Measurements from ENCODE around the gene PCLO. TPM values are rescaled to one million over a fixed set of nuclear protein-coding genes. Genes with fewer than 3 reads are reported as not detected.

The PCLO gene
- total and polyA plus RNA-seq, 2 of the 4 experiments (the other 2 are of a cell fraction): under 0.01 to 0.05 TPM

GRCh38 chr7:83118347-83119025, 44.2 kb downstream of the PCLO start:
- in situ Hi-C loops (cut with MboI; ENCODE audit: low sequenced_read_pairs) (no loop called here), intact Hi-C loops (cut with micrococcal nuclease) (no loop called here)
- TF ChIP-seq RFX5 (IDR thresholded peaks at IDR 0.05; ENCODE audit: low read depth, low read length) (no peak), MAZ (IDR thresholded peaks at IDR 0.05; ENCODE audit: borderline replicate concordance, low read depth, low read length) (no peak), ELK1 (IDR thresholded peaks at IDR 0.05; ENCODE audit: borderline replicate concordance, low read depth, low read length) (no peak), MAFK (IDR thresholded peaks at IDR 0.05; ENCODE audit: low read depth, low read length) (no peak), MXI1 (IDR thresholded peaks at IDR 0.05; ENCODE audit: borderline replicate concordance, low read depth, low read length) (no peak), RAD21 (IDR thresholded peaks at IDR 0.05; ENCODE audit: low read length) (no peak), BHLHE40 (IDR thresholded peaks at IDR 0.05; ENCODE audit: low read depth, low read length) (no peak), NFE2L2 (IDR thresholded peaks at IDR 0.05; ENCODE audit: low read depth, low read length) (no peak), SMC3 (IDR thresholded peaks at IDR 0.05; ENCODE audit: low read depth, low read length) (no peak), POLR2A (IDR thresholded peaks at IDR 0.05; ENCODE audit: low read depth, low read length) (no peak), RCOR1 (IDR thresholded peaks at IDR 0.05; ENCODE audit: insufficient replicate concordance, low read length) (no peak), USF2 (IDR thresholded peaks at IDR 0.05; ENCODE audit: low read depth, low read length) (no peak), CHD1 (IDR thresholded peaks at IDR 0.05; ENCODE audit: low read depth, low read length) (no peak), FOS (IDR thresholded peaks at IDR 0.05; ENCODE audit: low read depth, low read length) (no peak), CEBPB (IDR thresholded peaks at IDR 0.05; ENCODE audit: low read depth, low read length) (no peak)
- TF ChIP-seq, protein P1, sequence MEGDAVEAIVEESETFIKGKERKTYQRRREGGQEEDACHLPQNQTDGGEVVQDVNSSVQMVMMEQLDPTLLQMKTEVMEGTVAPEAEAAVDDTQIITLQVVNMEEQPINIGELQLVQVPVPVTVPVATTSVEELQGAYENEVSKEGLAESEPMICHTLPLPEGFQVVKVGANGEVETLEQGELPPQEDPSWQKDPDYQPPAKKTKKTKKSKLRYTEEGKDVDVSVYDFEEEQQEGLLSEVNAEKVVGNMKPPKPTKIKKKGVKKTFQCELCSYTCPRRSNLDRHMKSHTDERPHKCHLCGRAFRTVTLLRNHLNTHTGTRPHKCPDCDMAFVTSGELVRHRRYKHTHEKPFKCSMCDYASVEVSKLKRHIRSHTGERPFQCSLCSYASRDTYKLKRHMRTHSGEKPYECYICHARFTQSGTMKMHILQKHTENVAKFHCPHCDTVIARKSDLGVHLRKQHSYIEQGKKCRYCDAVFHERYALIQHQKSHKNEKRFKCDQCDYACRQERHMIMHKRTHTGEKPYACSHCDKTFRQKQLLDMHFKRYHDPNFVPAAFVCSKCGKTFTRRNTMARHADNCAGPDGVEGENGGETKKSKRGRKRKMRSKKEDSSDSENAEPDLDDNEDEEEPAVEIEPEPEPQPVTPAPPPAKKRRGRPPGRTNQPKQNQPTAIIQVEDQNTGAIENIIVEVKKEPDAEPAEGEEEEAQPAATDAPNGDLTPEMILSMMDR (conservative IDR thresholded peaks at IDR 0.05; ENCODE audit: low read depth, low read length): no peak

More at GRCh38 chr7:83118347-83119025, 44.2 kb downstream of the PCLO start:
- Histone ChIP-seq H4K5ac (ENCODE audit: low read depth, low read length) (no peak overlapping the region), H3K4me3 (ENCODE audit: insufficient read depth, low read depth, low read length) (no peak overlapping the region), H3K56ac (ENCODE audit: extremely low read depth, insufficient read depth, low read length) (no peak overlapping the region), H2AK5ac (ENCODE audit: low read depth, low read length) (no peak overlapping the region), H3K4me1 (ENCODE audit: control insufficient read depth, insufficient read depth, low read length) (no peaks in the 10 kb centered on the region), H3K9ac (ENCODE audit: low read depth, low read length) (no peak overlapping the region), H3K9me3 (ENCODE audit: control insufficient read depth, insufficient read depth, low read length) (no peaks in the 10 kb centered on the region), H2BK5ac (ENCODE audit: low read depth, low read length, poor library complexity, severe bottlenecking) (no peak overlapping the region), H3K27ac (ENCODE audit: insufficient read depth, low read length) (no peak overlapping the region), H3K36me3 (ENCODE audit: control insufficient read depth, insufficient read depth, low read length) (no peaks in the 10 kb centered on the region), H2BK120ac (ENCODE audit: low read depth, low read length) (no peak overlapping the region), H3K14ac (replicated peaks; ENCODE audit: low read depth, low read length) (no peak overlapping the region), H3K4me2 (ENCODE audit: low read depth, low read length) (no peak overlapping the region), H2AFZ (replicated peaks; ENCODE audit: low read length, poor library complexity) (no peak overlapping the region), H3K9me1 (ENCODE audit: insufficient read depth, low read length) (no peaks in the 10 kb centered on the region), H4K20me1 (ENCODE audit: insufficient read depth, low read length) (no peaks in the 10 kb centered on the region), H3K27me3 (ENCODE audit: control insufficient read depth, insufficient read depth, low read length) (no peaks in the 10 kb centered on the region), H2BK20ac (ENCODE audit: low read depth, low read length) (no peak overlapping the region), H4K8ac (ENCODE audit: low read depth in 2 of 2, low read length in 2 of 2) (no peak overlapping the region), H2BK15ac (ENCODE audit: low read depth, low read length) (no peak overlapping the region), H3K79me1 (ENCODE audit: low read depth in 1 of 2, low read length in 2 of 2) (no peaks in the 10 kb centered on the region), H4K91ac (ENCODE audit: insufficient read depth, low read depth, low read length) (no peak overlapping the region), H3K4ac (ENCODE audit: low read depth, low read length) (no peak overlapping the region), H2AK9ac (replicated peaks; ENCODE audit: low read depth, low read length, poor library complexity) (no peak overlapping the region), H3K18ac (ENCODE audit: low read depth, low read length) (no peak overlapping the region), H3K23ac (ENCODE audit: low read depth, low read length) (no peak overlapping the region)
- no CpG with 5 or more reads among the region's 3 CpGs for WGBS, 2 experiments (ENCODE audit: extremely low coverage in 2 of 2, insufficient read length in 1 of 2)
- DNase-seq: no peak
- no peak for ATAC-seq (ENCODE audit: low read depth)
- no TSS peak for BruUV-seq (replicated peaks)
- dilution Hi-C loops (cut with HindIII; ENCODE audit: low sequenced_read_pairs, unreplicated experiment): no loop called here
- ChIA-PET POLR2A (ENCODE audit: unreplicated experiment) (no interaction called here), CTCF (no interaction called here)
